Measurements from ENCODE around the gene BICRA. TPM values are rescaled to one million over a fixed set of nuclear protein-coding genes. Genes with fewer than 3 reads are reported as not detected.

BICRA gene
- total and polyA plus RNA-seq, 2 of the 4 experiments (the other 2 are of a cell fraction): 1.8 to 3.5 TPM

DNA sequence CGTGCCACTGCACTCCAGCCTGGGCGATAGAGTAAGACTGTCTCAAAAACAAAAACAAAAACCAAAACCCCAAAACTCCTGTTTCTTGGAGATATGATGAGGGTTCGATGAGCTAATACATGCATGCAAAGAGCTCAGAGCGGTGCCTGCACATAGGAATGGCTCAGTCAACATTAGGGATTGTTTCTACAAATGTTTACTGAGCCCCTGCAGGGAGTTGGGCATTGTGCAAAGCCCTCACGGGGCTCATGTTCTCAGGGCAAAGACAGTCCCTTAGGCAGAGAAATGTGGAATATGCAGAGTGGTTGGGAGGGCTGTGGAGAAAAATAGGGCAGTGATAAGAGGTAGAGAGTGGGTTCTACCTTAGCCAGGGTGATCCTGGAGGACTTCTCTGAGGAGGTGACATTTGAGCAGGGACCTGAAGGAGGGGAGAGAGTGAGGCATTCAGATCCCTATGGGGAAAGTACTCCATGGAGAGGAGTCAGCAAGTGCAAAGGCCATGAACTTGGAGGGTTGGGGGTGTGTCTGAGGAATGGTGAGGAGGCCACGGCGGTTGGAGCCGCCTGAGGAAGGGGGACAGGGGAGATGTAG is 102.8 kb downstream of the BICRA start:
- no peak overlapping the region for H4K8ac ChIP-seq (ENCODE audit: low read depth in 2 of 2, low read length in 2 of 2)
- H3K9ac ChIP-seq (ENCODE audit: low read depth, low read length): no peak overlapping the region
- BruUV-seq (replicated peaks): no TSS peak
- no peak overlapping the region for H3K14ac ChIP-seq (replicated peaks; ENCODE audit: low read depth, low read length)
- peaks cover 13% of the 10 kb centered on the region for H3K9me1 ChIP-seq (ENCODE audit: insufficient read depth, low read length)
- no peak overlapping the region for H2AK9ac ChIP-seq (replicated peaks; ENCODE audit: low read depth, low read length, poor library complexity)
- H3K27me3 ChIP-seq (ENCODE audit: control insufficient read depth, insufficient read depth, low read length): no peaks in the 10 kb centered on the region
- H3K9me3 ChIP-seq (ENCODE audit: control insufficient read depth, insufficient read depth, low read length): no peaks in the 10 kb centered on the region
- H2AFZ ChIP-seq (replicated peaks; ENCODE audit: low read length, poor library complexity): no peak overlapping the region
- dilution Hi-C loops (cut with HindIII; ENCODE audit: low sequenced_read_pairs, unreplicated experiment) (no loop called here), intact Hi-C loops (cut with micrococcal nuclease) (no loop called here), in situ Hi-C loops (cut with MboI; ENCODE audit: low sequenced_read_pairs) (loop anchor here (5.0 to 25.0 kb wide), 2 partner anchors 36 to 424 kb away; partner anchors contain the start of gene NOP53)
- peaks cover 0 to 31% of the 10 kb centered on the region in 2 experiments; a peak in 3 of 4 replicates for H3K79me1 ChIP-seq (ENCODE audit: low read depth in 1 of 2, low read length in 2 of 2)
- no peak for ATAC-seq (ENCODE audit: low read depth)
- DNase-seq: no peak
- CTCF ChIA-PET: interaction anchor here (1.6 to 3.0 kb wide), 2 partner anchors 8 to 32 kb away, joined by 4 to 16 read pairs; no protein-coding TSS in a partner anchor
- no peak overlapping the region for H3K27ac ChIP-seq (ENCODE audit: insufficient read depth, low read length)
- no peak overlapping the region for H4K5ac ChIP-seq (ENCODE audit: low read depth, low read length)
- 0 out of 2 replicates have a peak overlapping the region, but pooled peaks have one; percentile 79 for H3K23ac ChIP-seq (ENCODE audit: low read depth, low read length)
- no peak overlapping the region for H3K18ac ChIP-seq (ENCODE audit: low read depth, low read length)
- peaks cover 8% of the 10 kb centered on the region for H3K4me1 ChIP-seq (ENCODE audit: control insufficient read depth, insufficient read depth, low read length)
- H2BK15ac ChIP-seq (ENCODE audit: low read depth, low read length): no peak overlapping the region
- POLR2A ChIA-PET (ENCODE audit: unreplicated experiment): no interaction called here
- no peak overlapping the region for H3K4me3 ChIP-seq (ENCODE audit: insufficient read depth, low read depth, low read length)
- WGBS, 2 experiments (ENCODE audit: extremely low coverage in 2 of 2, insufficient read length in 1 of 2): 100% methylated on average over 1 of the region's 8 CpGs; no CpG with 5 or more reads in 1 of the 2 experiments
- H3K56ac ChIP-seq (ENCODE audit: extremely low read depth, insufficient read depth, low read length): no peak overlapping the region
- peaks cover 32% of the 10 kb centered on the region for H4K20me1 ChIP-seq (ENCODE audit: insufficient read depth, low read length)
- peak overlapping the region; percentile 43 for H2AK5ac ChIP-seq (ENCODE audit: low read depth, low read length)
- no peak overlapping the region for H2BK120ac ChIP-seq (ENCODE audit: low read depth, low read length)
- H3K36me3 ChIP-seq (ENCODE audit: control insufficient read depth, insufficient read depth, low read length): peaks cover 18% of the 10 kb centered on the region
- no peak overlapping the region for H2BK20ac ChIP-seq (ENCODE audit: low read depth, low read length)
- no peak overlapping the region for H4K91ac ChIP-seq (ENCODE audit: insufficient read depth, low read depth, low read length)
- H2BK5ac ChIP-seq (ENCODE audit: low read depth, low read length, poor library complexity, severe bottlenecking): no peak overlapping the region
- H3K4ac ChIP-seq (ENCODE audit: low read depth, low read length): no peak overlapping the region
- no peak overlapping the region for H3K4me2 ChIP-seq (ENCODE audit: low read depth, low read length)
- TF ChIP-seq MXI1 (IDR thresholded peaks at IDR 0.05; ENCODE audit: borderline replicate concordance, low read depth, low read length) (no peak), FOS (IDR thresholded peaks at IDR 0.05; ENCODE audit: low read depth, low read length) (no peak), RAD21 (IDR thresholded peaks at IDR 0.05; ENCODE audit: low read length) (no peak), RCOR1 (IDR thresholded peaks at IDR 0.05; ENCODE audit: insufficient replicate concordance, low read length) (no peak), CTCF (conservative IDR thresholded peaks at IDR 0.05; ENCODE audit: low read depth, low read length) (no peak), MAZ (IDR thresholded peaks at IDR 0.05; ENCODE audit: borderline replicate concordance, low read depth, low read length) (no peak), RFX5 (IDR thresholded peaks at IDR 0.05; ENCODE audit: low read depth, low read length) (no peak), CEBPB (IDR thresholded peaks at IDR 0.05; ENCODE audit: low read depth, low read length) (no peak), POLR2A (IDR thresholded peaks at IDR 0.05; ENCODE audit: low read depth, low read length) (no peak), NFE2L2 (IDR thresholded peaks at IDR 0.05; ENCODE audit: low read depth, low read length) (no peak), BHLHE40 (IDR thresholded peaks at IDR 0.05; ENCODE audit: low read depth, low read length) (no peak)
- TF ChIP-seq, protein P1, sequence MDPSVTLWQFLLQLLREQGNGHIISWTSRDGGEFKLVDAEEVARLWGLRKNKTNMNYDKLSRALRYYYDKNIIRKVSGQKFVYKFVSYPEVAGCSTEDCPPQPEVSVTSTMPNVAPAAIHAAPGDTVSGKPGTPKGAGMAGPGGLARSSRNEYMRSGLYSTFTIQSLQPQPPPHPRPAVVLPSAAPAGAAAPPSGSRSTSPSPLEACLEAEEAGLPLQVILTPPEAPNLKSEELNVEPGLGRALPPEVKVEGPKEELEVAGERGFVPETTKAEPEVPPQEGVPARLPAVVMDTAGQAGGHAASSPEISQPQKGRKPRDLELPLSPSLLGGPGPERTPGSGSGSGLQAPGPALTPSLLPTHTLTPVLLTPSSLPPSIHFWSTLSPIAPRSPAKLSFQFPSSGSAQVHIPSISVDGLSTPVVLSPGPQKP (IDR thresholded peaks at IDR 0.05; ENCODE audit: borderline replicate concordance, low read depth, low read length): no peak
